ES-I3 (cell line): ENCODE results near the gene SMURF2.

Experiments used
- H3K36me3 ChIP-seq: 2 replicates; pipeline ENCODE4 v1.6.1; 2013; ENCODE audit warnings: mild to moderate bottlenecking, low read length, control low read depth, moderate library complexity; ENCODE audit not compliant: insufficient read depth
- H3K4me1 ChIP-seq: 2 replicates; pipeline ENCODE4 v1.6.1; 2013; ENCODE audit warnings: mild to moderate bottlenecking, control low read depth, low read length; ENCODE audit not compliant: insufficient read depth
- H3K9ac ChIP-seq: 2 replicates; pipeline ENCODE4 v1.6.1; 2013; ENCODE audit warnings: low read depth, mild to moderate bottlenecking, low read length, moderate library complexity
- H3K9me3 ChIP-seq: 2 replicates; pipeline ENCODE4 v1.6.1; 2013; ENCODE audit warnings: mild to moderate bottlenecking, low read length, moderate library complexity; ENCODE audit not compliant: control insufficient read depth, insufficient read depth

Gene SMURF2

DNA sequence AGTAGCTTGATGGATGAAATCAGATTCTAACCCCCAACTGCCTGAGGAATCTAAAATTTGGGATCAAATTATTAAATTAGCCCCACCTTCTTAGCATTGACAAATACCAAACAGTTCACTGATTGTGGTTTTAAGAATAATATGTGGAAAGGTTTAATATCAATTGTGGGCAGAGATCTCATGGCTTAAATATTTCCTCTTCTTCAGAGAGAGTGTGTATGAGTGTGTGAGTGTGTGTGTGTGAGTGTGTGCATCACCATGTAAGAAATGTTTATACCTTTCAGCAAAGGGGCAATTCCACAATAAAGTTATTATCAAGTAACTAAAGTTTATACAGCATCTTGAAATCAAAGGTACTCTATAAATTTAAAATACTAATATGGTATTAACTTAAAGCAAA is 3.2 kb downstream of the SMURF2 start:
- peaks cover 2% of the 10 kb centered on the region; the same call in 1 of the 2 replicates for H3K4me1 ChIP-seq
- no peak overlapping the region for H3K9ac ChIP-seq
- no peaks in the 10 kb centered on the region for H3K36me3 ChIP-seq
- no peaks in the 10 kb centered on the region for H3K9me3 ChIP-seq

DNA sequence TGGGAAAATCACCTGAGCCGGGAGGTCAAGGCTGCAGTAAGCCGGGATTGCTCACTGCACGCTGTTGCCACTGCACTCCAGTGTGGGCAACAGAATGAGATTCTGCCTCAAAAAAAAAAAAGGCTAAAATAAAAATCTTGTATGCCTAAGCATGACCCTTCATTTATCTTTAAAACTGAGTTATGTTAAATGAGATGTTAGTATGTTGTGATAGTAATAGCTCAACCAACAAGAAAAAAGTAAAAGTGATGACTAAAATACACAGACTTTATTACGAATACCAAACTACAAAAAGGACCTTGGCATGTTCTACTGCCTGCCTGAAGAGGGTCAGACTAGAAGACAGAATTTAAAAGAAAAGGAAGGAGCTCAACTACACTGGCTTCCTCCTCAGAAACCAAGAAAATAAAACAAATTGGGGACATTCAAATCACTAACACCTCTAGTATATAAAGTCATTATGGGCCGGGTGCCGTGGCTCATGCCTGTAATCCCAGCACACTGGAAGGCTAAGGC is 4.4 kb downstream of the SMURF2 start:
- H3K36me3 ChIP-seq = no peaks in the 10 kb centered on the region

DNA sequence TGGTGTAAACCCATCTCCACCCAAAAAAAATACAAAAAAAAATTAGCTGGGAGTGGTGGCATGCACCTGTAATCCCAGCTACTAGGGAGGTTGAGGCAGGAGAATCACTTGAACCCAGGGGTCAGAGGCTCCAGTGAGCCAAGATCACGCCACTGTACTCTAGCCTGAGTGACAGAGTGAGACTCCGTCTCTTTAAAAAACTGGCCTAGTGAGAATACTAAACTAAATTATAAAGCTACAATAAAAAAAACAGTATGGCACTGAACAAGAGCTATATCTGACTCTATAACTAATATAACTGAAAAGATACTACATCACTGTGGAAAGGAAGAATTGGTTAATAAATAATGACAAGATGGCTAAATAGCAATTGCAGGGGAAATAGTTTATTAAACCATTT is 6.4 kb downstream of the SMURF2 start:
- Histone ChIP-seq H3K9me3 (no peaks in the 10 kb centered on the region), H3K4me1 (peaks cover 10% of the 10 kb centered on the region; the same call in 1 of the 2 replicates), H3K36me3 (no peaks in the 10 kb centered on the region), H3K9ac (no peak overlapping the region)

More for the DNA sequence above, 4.4 kb downstream of the SMURF2 start:
- Histone ChIP-seq H3K9me3 (no peaks in the 10 kb centered on the region), H3K9ac (no peak overlapping the region), H3K4me1 (peaks cover 10% of the 10 kb centered on the region; the same call in 1 of the 2 replicates)

DNA sequence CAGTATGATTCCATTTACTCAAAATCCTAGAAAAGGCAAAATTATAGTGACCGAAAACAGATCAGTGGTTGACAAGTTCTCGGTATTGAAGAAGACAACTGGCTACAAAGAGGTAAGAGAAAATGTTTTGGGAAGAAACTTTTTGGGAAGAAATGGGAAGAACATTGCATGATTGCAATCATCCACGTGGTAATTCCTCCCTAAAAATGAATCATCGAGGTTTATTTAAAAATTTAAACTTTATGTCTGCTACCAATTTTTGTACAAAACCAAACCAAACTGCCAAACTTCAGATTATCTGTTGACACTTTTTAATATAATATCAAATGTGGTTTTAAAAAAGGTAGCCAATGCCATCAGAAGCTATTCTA is 8.1 kb downstream of the SMURF2 start:
- H3K9ac ChIP-seq = no peak overlapping the region
- H3K9me3 ChIP-seq = no peaks in the 10 kb centered on the region
- H3K36me3 ChIP-seq = no peaks in the 10 kb centered on the region
- H3K4me1 ChIP-seq = peaks cover 10% of the 10 kb centered on the region; the same call in 1 of the 2 replicates

DNA sequence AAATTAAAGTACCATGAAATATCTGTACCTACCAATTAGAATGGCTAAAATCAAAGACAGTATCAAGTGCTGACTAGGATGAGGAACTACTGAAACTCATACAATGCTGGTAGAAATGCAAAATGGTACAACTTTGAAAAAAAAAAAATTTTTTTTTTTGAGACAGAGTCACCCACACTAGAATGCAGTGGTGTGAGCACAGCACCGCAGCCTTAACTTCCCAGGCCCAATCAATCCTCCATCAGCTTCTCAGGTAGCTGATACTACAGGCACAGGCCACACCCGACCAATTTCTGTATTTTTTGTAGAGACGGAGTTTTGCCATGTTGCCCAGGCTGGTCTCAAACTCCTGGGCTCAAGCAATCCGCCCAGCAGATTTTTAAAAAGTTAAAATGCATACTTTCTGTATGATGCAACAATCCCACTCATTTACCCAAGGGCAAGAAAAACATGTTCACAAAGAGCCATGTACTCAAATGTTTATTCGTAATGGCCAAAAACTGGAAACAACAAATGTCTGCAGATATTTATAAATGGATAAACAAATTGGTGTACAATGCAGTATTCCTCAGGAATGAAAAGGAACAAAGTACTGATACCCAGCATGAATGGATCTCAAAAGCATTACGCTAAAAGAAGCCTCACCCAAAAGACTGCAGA is 8.7 kb downstream of the SMURF2 start:
- H3K4me1 ChIP-seq = peaks cover 10% of the 10 kb centered on the region; the same call in 1 of the 2 replicates
- no peaks in the 10 kb centered on the region for H3K36me3 ChIP-seq
- H3K9me3 ChIP-seq = no peaks in the 10 kb centered on the region
- no peak overlapping the region for H3K9ac ChIP-seq

DNA sequence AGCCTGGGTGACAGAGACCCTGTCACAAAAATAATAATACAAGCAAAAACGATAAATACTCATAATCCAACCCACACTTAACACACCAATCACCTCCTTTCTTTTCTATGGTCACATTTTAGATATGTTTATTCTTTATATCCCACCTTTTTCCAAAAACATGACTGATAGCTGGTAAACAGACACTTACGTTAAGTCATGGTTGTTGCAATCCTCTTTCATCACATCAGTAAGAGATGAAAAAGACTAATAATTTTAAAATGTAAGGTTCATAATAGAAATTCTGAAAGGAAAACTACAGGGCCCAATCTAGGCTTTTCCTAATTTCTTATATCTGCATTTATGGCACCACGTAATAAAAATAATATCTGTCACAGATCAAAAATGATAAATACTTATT is 10.2 kb downstream of the SMURF2 start:
- no peaks in the 10 kb centered on the region for H3K36me3 ChIP-seq
- H3K9me3 ChIP-seq = no peaks in the 10 kb centered on the region
- no peak overlapping the region for H3K9ac ChIP-seq
- peaks cover 10% of the 10 kb centered on the region; the same call in 1 of the 2 replicates for H3K4me1 ChIP-seq

DNA sequence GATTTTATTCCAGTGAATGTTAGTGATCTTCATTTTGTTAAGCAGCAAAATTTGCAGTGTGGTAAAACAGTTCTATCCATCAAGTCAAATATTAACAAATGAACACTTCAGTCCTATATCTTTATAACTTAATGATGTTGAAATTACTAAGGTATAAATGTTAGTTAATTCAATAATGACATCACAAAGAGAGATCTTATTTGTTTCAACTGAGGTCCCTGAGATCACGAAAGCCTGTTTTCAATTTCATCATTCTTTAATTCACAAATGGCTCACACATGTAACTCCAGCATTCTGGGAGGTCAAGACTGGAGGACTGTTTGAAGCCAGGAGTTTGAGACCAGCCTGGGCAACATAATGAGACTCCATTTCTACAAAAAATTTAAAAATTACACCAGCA is 13.9 kb downstream of the SMURF2 start:
- H3K9ac ChIP-seq = no peak overlapping the region
- H3K36me3 ChIP-seq = no peaks in the 10 kb centered on the region
- peaks cover under 1% of the 10 kb centered on the region; the same call in 1 of the 2 replicates for H3K4me1 ChIP-seq
- no peaks in the 10 kb centered on the region for H3K9me3 ChIP-seq

DNA sequence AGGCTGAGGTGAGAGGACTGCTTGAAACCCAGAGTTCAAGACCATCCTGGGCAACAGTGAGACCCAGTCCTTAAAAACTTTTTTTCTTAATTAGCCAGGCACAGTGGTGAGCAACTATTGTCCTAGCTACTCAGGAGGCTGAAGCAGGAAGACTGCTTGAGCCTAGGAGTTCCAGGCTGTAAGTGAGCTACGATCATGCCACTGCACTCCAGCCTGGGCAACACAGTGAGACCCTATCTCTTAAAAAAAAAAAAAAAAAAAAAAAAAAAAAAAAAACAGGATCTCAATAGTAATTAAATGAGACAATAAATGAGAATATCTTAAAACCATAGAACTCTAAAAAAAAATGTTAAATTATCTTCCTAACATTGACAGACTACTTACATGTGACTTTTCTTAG is 14.3 kb downstream of the SMURF2 start:
- no peaks in the 10 kb centered on the region for H3K36me3 ChIP-seq
- H3K4me1 ChIP-seq = no peaks in the 10 kb centered on the region
- no peak overlapping the region for H3K9ac ChIP-seq

DNA sequence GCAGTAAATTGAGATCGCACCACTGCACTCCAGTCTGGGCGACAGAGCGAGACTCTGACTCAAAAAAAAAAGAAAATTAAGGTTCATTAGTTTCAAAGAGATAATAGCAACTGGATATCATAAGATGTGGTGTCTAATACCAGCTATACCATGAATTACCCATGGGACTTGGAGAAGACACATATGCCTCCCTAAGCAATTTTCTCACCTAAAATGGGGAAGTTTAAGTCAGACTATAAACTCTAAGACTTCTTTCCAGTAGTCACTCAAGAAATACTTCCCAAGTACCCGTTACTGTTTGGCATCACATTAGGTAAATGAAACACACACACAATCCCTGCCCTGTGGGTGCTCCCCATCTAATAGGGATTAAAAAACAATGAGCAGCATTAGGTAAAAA is 22.6 kb downstream of the SMURF2 start:
- no peaks in the 10 kb centered on the region for H3K36me3 ChIP-seq
- H3K9ac ChIP-seq = no peak overlapping the region
- H3K4me1 ChIP-seq = no peaks in the 10 kb centered on the region
- no peaks in the 10 kb centered on the region for H3K9me3 ChIP-seq

More for the DNA sequence above, 14.3 kb downstream of the SMURF2 start:
- H3K9me3 ChIP-seq = no peaks in the 10 kb centered on the region

DNA sequence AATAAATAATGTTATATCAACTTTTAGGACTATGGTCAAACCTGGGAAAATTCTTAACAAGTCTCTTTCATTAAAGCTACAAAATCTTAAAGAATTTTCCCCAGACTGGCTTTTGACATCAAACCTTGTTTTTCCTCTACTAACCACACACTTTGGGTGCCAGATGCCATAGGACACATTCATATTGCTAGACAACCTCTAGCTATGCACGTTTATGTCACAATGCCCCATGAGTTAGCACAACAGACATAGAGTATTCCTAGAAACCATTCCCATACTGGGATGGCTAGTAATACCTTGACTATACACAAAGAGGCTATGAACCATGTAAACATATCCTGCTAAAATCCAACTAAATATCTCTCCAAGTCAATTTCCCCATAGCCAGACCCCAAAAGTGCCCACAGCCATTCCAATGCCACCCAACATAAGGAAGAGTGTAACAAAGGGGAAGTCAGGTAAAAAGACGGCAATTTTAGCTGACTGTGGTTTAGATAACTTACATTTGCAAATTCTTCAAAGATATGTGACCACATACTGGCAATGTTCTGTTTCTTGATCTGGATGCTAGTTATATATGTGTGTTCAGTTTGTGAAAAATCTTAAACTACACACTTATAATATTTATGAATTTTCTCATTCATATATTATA is 23.4 kb downstream of the SMURF2 start:
- H3K9ac ChIP-seq = no peak overlapping the region
- no peaks in the 10 kb centered on the region for H3K9me3 ChIP-seq
- no peaks in the 10 kb centered on the region for H3K4me1 ChIP-seq
- no peaks in the 10 kb centered on the region for H3K36me3 ChIP-seq

DNA sequence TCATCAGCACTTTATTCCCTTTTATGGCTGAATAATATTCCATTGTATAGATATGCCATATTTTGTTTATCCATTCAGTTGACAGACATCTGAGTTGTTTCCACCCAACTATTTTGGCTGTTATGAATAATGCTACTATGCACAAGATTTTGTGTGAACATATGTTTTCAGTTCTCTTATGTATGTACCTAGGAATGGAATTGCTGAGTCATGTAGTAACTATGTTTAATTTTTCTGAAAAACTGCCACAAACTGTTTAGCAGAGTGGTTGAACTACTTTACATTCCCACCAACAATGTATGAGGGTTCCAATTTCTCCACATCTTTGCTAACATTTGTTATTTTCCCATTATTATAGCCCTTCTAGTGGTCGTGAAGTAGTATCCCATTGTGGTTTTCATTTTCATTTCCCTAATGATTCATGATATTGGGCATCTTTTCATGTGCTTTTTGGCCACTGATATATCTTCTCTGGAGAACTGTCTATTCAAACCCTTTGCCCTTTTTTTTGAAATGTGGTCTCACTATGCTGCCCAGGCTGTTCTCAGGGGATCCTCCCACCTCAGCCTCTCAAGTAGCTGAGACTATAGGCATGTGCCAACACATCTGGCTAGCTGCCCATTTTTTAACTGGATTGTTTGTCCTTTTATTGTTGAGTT is 26.3 kb downstream of the SMURF2 start:
- Histone ChIP-seq H3K36me3 (no peaks in the 10 kb centered on the region), H3K4me1 (no peaks in the 10 kb centered on the region), H3K9ac (no peak overlapping the region), H3K9me3 (no peaks in the 10 kb centered on the region)

DNA sequence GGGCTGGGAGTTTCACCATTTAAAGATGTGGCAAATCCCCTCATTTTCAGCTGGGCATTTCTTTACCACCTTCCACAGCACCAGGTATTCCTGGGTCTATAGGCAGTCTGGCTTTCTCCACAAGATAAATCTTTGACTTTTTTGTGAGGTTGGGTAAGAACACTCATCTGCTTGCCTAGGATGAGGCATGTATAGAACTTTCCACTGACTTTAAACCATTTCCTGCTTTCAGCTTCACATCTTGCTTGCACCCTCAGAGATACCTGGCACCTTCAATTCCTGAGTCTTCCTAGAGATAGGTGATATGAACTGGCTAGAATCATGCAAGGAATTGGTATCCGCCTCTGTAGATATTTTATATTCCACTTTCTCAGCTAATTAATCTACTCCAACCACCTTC is 27.9 kb downstream of the SMURF2 start:
- H3K9me3 ChIP-seq = no peaks in the 10 kb centered on the region
- no peaks in the 10 kb centered on the region for H3K36me3 ChIP-seq
- H3K4me1 ChIP-seq = peaks cover 1% of the 10 kb centered on the region; the same call in 1 of the 2 replicates
- H3K9ac ChIP-seq = no peak overlapping the region

DNA sequence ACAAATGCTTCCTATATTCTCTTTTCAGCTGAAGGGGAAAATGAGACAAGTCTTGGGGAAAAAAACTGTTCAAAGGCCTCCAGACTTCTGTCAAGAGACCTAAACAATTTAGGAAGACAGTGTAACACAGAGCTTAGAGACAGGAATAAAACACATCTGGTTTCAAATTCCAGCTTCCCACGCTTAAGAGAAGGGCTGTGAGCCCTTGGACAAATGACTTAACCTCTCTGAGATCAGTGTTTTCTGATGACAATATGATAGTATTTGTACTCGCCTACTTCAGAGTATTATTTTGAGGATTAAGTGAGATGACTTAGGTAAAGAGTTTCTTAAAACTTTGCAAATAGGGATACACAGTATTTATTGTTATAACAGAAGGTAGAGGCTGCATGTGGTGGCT is 29.5 kb downstream of the SMURF2 start:
- H3K9me3 ChIP-seq = no peaks in the 10 kb centered on the region
- no peaks in the 10 kb centered on the region for H3K36me3 ChIP-seq
- H3K4me1 ChIP-seq = peaks cover 8% of the 10 kb centered on the region; the same call in 1 of the 2 replicates
- H3K9ac ChIP-seq = no peak overlapping the region

DNA sequence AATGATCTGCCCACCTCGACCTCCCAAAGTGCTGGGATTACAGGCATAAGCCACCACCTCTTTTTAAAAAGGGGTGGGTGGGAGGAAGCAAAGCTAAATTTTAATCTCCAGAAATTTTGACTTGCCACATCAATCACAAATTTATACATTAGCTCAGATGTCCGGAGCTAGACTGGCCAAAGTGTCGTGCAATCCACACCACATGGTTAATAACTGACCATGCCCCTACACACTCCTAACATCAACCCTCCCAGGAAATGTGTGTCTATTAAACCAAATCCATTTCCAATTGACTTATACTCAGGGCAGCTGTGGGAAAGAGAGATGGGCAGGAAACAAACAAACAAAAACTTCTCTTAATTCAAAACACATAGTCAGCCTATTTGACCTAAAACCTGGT is 29.9 kb downstream of the SMURF2 start:
- H3K9ac ChIP-seq = no peak overlapping the region
- no peaks in the 10 kb centered on the region for H3K9me3 ChIP-seq
- H3K4me1 ChIP-seq = peaks cover 8% of the 10 kb centered on the region; the same call in 1 of the 2 replicates
- H3K36me3 ChIP-seq = no peaks in the 10 kb centered on the region
